ENCODE measurements around the gene FOXO1. TPM values are rescaled to one million over a fixed set of nuclear protein-coding genes. Genes with fewer than 3 reads are reported as not detected.

The FOXO1 gene
- total RNA-seq, 4 donors from 2014 or later, result 65.6 to 87.4 (median 78.5) TPM

- Histone ChIP-seq H3K36me3 (no peaks in the 10 kb centered on the region), H3K27ac (replicated peaks in 1 of 4) (peak overlapping the region in 1 of 4 donors; percentile 44), H3K4me1 (peaks cover 75 to 94% (median 82%) of the 10 kb centered on the region in 4 donors), H3K4me3 (no peak overlapping the region), H3K27me3 (no peaks in the 10 kb centered on the region), H3K9me3 (no peaks in the 10 kb centered on the region)
- no peak for DNase-seq (ENCODE audit: extremely low spot score)
- TF ChIP-seq POLR2AphosphoS5 (IDR thresholded peaks at IDR 0.05) (no peak), CTCF (IDR thresholded peaks at IDR 0.05) (no peak), EP300 (IDR thresholded peaks at IDR 0.05) (no peak), POLR2A (IDR thresholded peaks at IDR 0.05; ENCODE audit: low read depth) (no peak)
- intact Hi-C loops (cut with DNase I), result no loop called here
- 89% methylated on average over 11 of the region's 11 CpGs for WGBS
Observed at GRCh38 chr13:40640845-40641458, 25.5 kb downstream of the FOXO1 start.

- no peaks in the 10 kb centered on the region for H3K9me3 ChIP-seq
- TF ChIP-seq POLR2AphosphoS5 (IDR thresholded peaks at IDR 0.05) (no peak), POLR2A (IDR thresholded peaks at IDR 0.05; ENCODE audit: low read depth) (no peak), CTCF (IDR thresholded peaks at IDR 0.05) (no peak), EP300 (IDR thresholded peaks at IDR 0.05) (no peak)
- WGBS, result 72% methylated on average over 6 of the region's 6 CpGs
- peak overlapping the region; percentile 34 to 59 (median 40) for H3K27ac ChIP-seq (replicated peaks in 1 of 4)
- H3K4me1 ChIP-seq, result peaks cover 75 to 94% (median 82%) of the 10 kb centered on the region in 4 donors
- DNase-seq (ENCODE audit: extremely low spot score), result no peak
- H3K27me3 ChIP-seq, result no peaks in the 10 kb centered on the region
- H3K36me3 ChIP-seq, result no peaks in the 10 kb centered on the region
- intact Hi-C loops (cut with DNase I), result no loop called here
- H3K4me3 ChIP-seq, result no peak overlapping the region
Observed at GRCh38 chr13:40640202-40640601, 26.2 kb downstream of the FOXO1 start.

- DNase-seq (ENCODE audit: extremely low spot score), result no peak
- peaks cover 72 to 94% (median 82%) of the 10 kb centered on the region in 4 donors for H3K4me1 ChIP-seq
- TF ChIP-seq POLR2AphosphoS5 (IDR thresholded peaks at IDR 0.05), result peak in 1 of 2 donors; percentile 28
- TF ChIP-seq EP300 (IDR thresholded peaks at IDR 0.05), result no peak
- WGBS, result 45% methylated on average over 4 of the region's 4 CpGs
- H3K36me3 ChIP-seq, result no peaks in the 10 kb centered on the region
- peak overlapping the region; percentile 34 to 59 (median 40) for H3K27ac ChIP-seq (replicated peaks in 1 of 4)
- intact Hi-C loops (cut with DNase I), result loop anchor here (5.0 kb wide), 1 partner anchor 37 kb away; no protein-coding TSS in a partner anchor
- no peaks in the 10 kb centered on the region for H3K9me3 ChIP-seq
- no peaks in the 10 kb centered on the region for H3K27me3 ChIP-seq
- no peak overlapping the region for H3K4me3 ChIP-seq
Observed at GRCh38 chr13:40639221-40639681, 27.2 kb downstream of the FOXO1 start.

- 61% methylated on average over 5 of the region's 5 CpGs for WGBS
- no peak for TF ChIP-seq EP300 (IDR thresholded peaks at IDR 0.05)
- no peak for TF ChIP-seq CTCF (IDR thresholded peaks at IDR 0.05)
- no peak for TF ChIP-seq POLR2A (IDR thresholded peaks at IDR 0.05; ENCODE audit: low read depth)
- no peak for TF ChIP-seq POLR2AphosphoS5 (IDR thresholded peaks at IDR 0.05)
- H3K4me3 ChIP-seq, result peak overlapping the region in 1 of 4 donors; percentile 2
- intact Hi-C loops (cut with DNase I), result loop anchor here (5.0 kb wide), 1 partner anchor 35 kb away; no protein-coding TSS in a partner anchor
- no peaks in the 10 kb centered on the region for H3K9me3 ChIP-seq
- no peaks in the 10 kb centered on the region for H3K36me3 ChIP-seq
- peaks cover 67 to 82% (median 79%) of the 10 kb centered on the region in 4 donors for H3K4me1 ChIP-seq
- DNase-seq (ENCODE audit: extremely low spot score), result no peak
- H3K27me3 ChIP-seq, result no peaks in the 10 kb centered on the region
- H3K27ac ChIP-seq (replicated peaks in 1 of 4), result no peak overlapping the region
Observed at GRCh38 chr13:40637643-40638042, 28.8 kb downstream of the FOXO1 start.

GRCh38 chr13:40635315-40635995 is 31.0 kb downstream of the FOXO1 start:
- H3K4me3 ChIP-seq, result no peak overlapping the region
- no peak for TF ChIP-seq CTCF (IDR thresholded peaks at IDR 0.05)
- no peak for TF ChIP-seq POLR2A (IDR thresholded peaks at IDR 0.05; ENCODE audit: low read depth)
- no peak for TF ChIP-seq EP300 (IDR thresholded peaks at IDR 0.05)
- TF ChIP-seq POLR2AphosphoS5 (IDR thresholded peaks at IDR 0.05), result no peak
- intact Hi-C loops (cut with DNase I), result loop anchor here (5.0 kb wide), 1 partner anchor 33 kb away; no protein-coding TSS in a partner anchor
- H3K27me3 ChIP-seq, result no peaks in the 10 kb centered on the region
- H3K27ac ChIP-seq (replicated peaks in 1 of 4), result no peak overlapping the region
- H3K4me1 ChIP-seq, result peaks cover 64 to 83% (median 74%) of the 10 kb centered on the region in 4 donors
- 51% methylated on average over 4 of the region's 5 CpGs for WGBS
- no peaks in the 10 kb centered on the region for H3K36me3 ChIP-seq
- no peaks in the 10 kb centered on the region for H3K9me3 ChIP-seq
- peak; percentile 83 for DNase-seq (ENCODE audit: extremely low spot score)

Measured in esophagus muscularis mucosa (tissue), 4 donors.